Immature natural killer cell (primary cell): Measurements from ENCODE around the gene NF2. TPM values are rescaled to one million over a fixed set of nuclear protein-coding genes. Genes with fewer than 3 reads are reported as not detected.

ENCODE experiments used
- DNase-seq, 3 donors: peaks; one replicate each; pipeline ENCODE4 v3.0.0; 2022; ENCODE audit warnings: mixed read lengths in 1 of 3
- H3K27ac Mint-ChIP-seq, 6 donors: one replicate each; pipeline ENCODE4 v1.8.0; 2020; ENCODE audit warnings: mixed read lengths in 6 of 6, mild to moderate bottlenecking in 5 of 6, inconsistent platforms in 4 of 6, moderate library complexity in 3 of 6
- H3K27me3 Mint-ChIP-seq, 3 donors: one replicate each; pipeline ENCODE4 v1.8.0; 2020 to 2021; ENCODE audit warnings: low read depth in 3 of 3, mild to moderate bottlenecking in 3 of 3, mixed read lengths in 3 of 3, moderate library complexity in 3 of 3, inconsistent platforms in 1 of 3
- H3K36me3 Mint-ChIP-seq, 3 donors: one replicate each; pipeline ENCODE4 v1.8.0; 2020; ENCODE audit warnings: mixed read lengths in 3 of 3, inconsistent platforms in 2 of 3, mild to moderate bottlenecking in 2 of 3
- H3K4me1 Mint-ChIP-seq, 2 donors: one replicate each; pipeline ENCODE4 v1.8.0; 2020; ENCODE audit warnings: inconsistent platforms in 2 of 2, mild to moderate bottlenecking in 2 of 2, mixed read lengths in 2 of 2, moderate library complexity in 1 of 2
- H3K4me3 Mint-ChIP-seq, 5 donors: one replicate each; pipeline ENCODE4 v1.8.0; 2020; ENCODE audit warnings: mild to moderate bottlenecking in 5 of 5, mixed read lengths in 5 of 5, inconsistent platforms in 3 of 5, moderate library complexity in 3 of 5
- H3K9me3 Mint-ChIP-seq, 6 donors: one replicate each; pipeline ENCODE4 v1.8.0; 2020; ENCODE audit warnings: mild to moderate bottlenecking in 6 of 6, mixed read lengths in 6 of 6, inconsistent platforms in 4 of 6, moderate library complexity in 3 of 6
- polyA plus RNA-seq, 3 donors: library from polyadenylated mRNA; unstranded; fragments of 300-500 nt; fragmentation: Illumina TruSeq; gene quantifications; one replicate each; pipeline ENCODE4 v1.2.3, GENCODE V29; 2021

Gene NF2
- polyA plus RNA-seq, 3 donors from 2014 or later: 12.9 to 34.1 (median 15.6) TPM

- no peak for DNase-seq
- Mint-ChIP-seq H3K36me3 (peaks cover 19 to 20% (median 20%) of the 10 kb centered on the region in 3 donors), H3K9me3 (no peaks in the 10 kb centered on the region), H3K4me3 (peak overlapping the region in 1 of 5 donors; percentile 18), H3K27me3 (no peaks in the 10 kb centered on the region), H3K4me1 (peaks cover 28 to 36% of the 10 kb centered on the region in 2 donors), H3K27ac (peak overlapping the region in 3 of 6 donors; percentile 45 to 80 (median 54))
These were observed 39.3 kb downstream of the NF2 start for GRCh38 chr22:29642694-29643093.

- no peak overlapping the region for H3K4me3 Mint-ChIP-seq
These were observed 44.7 kb downstream of the NF2 start for GRCh38 chr22:29647954-29648737.

GRCh38 chr22:29650370-29650769, 46.9 kb downstream of the NF2 start:
- H3K27ac Mint-ChIP-seq: peak overlapping the region in 1 of 6 donors; percentile 30
- peaks cover 3 to 19% (median 7%) of the 10 kb centered on the region in 3 donors for H3K36me3 Mint-ChIP-seq
- H3K27me3 Mint-ChIP-seq: no peaks in the 10 kb centered on the region
- H3K4me1 Mint-ChIP-seq: no peaks in the 10 kb centered on the region
- H3K9me3 Mint-ChIP-seq: no peaks in the 10 kb centered on the region
- DNase-seq: no peak
- no peak overlapping the region for H3K4me3 Mint-ChIP-seq

More at GRCh38 chr22:29647954-29648737, 44.7 kb downstream of the NF2 start:
- DNase-seq: no peak
- H3K4me1 Mint-ChIP-seq: no peaks in the 10 kb centered on the region
- H3K36me3 Mint-ChIP-seq: peaks cover 4 to 13% (median 11%) of the 10 kb centered on the region in 3 donors
- peak overlapping the region in 2 of 6 donors; percentile 18 to 53 for H3K27ac Mint-ChIP-seq
- H3K9me3 Mint-ChIP-seq: no peaks in the 10 kb centered on the region
- H3K27me3 Mint-ChIP-seq: no peaks in the 10 kb centered on the region

GRCh38 chr22:29651652-29652051, 48.2 kb downstream of the NF2 start:
- Mint-ChIP-seq H3K36me3 (peaks cover under 1 to 22% (median 4%) of the 10 kb centered on the region in 3 donors), H3K4me3 (no peak overlapping the region), H3K27me3 (no peaks in the 10 kb centered on the region), H3K4me1 (no peaks in the 10 kb centered on the region), H3K27ac (peak overlapping the region in 1 of 6 donors; percentile 46), H3K9me3 (no peaks in the 10 kb centered on the region)
- no peak for DNase-seq

GRCh38 chr22:29654420-29654819, 51.0 kb downstream of the NF2 start:
- H3K27me3 Mint-ChIP-seq: no peaks in the 10 kb centered on the region
- DNase-seq: no peak

GRCh38 chr22:29654882-29655281, 51.4 kb downstream of the NF2 start:
- Mint-ChIP-seq H3K4me1 (peaks cover 7 to 11% of the 10 kb centered on the region in 2 donors), H3K36me3 (peaks cover 4 to 29% (median 10%) of the 10 kb centered on the region in 3 donors), H3K27ac (no peak overlapping the region), H3K27me3 (no peaks in the 10 kb centered on the region), H3K4me3 (no peak overlapping the region), H3K9me3 (no peaks in the 10 kb centered on the region)
- no peak for DNase-seq

More at GRCh38 chr22:29654420-29654819, 51.0 kb downstream of the NF2 start:
- H3K9me3 Mint-ChIP-seq: no peaks in the 10 kb centered on the region
- H3K4me3 Mint-ChIP-seq: no peak overlapping the region
- peaks cover 6 to 10% of the 10 kb centered on the region in 2 donors for H3K4me1 Mint-ChIP-seq
- peak overlapping the region in 1 of 6 donors; percentile 41 for H3K27ac Mint-ChIP-seq
- peaks cover 4 to 27% (median 10%) of the 10 kb centered on the region in 3 donors for H3K36me3 Mint-ChIP-seq

- H3K36me3 Mint-ChIP-seq: peaks cover 7 to 43% (median 18%) of the 10 kb centered on the region in 3 donors
- H3K4me1 Mint-ChIP-seq: peaks cover 9 to 18% of the 10 kb centered on the region in 2 donors
- H3K27ac Mint-ChIP-seq: no peak overlapping the region
- H3K27me3 Mint-ChIP-seq: no peaks in the 10 kb centered on the region
- DNase-seq: no peak
- no peak overlapping the region for H3K4me3 Mint-ChIP-seq
- no peaks in the 10 kb centered on the region for H3K9me3 Mint-ChIP-seq
These were observed 54.7 kb downstream of the NF2 start for GRCh38 chr22:29658176-29658575.

GRCh38 chr22:29660021-29660420, 56.6 kb downstream of the NF2 start:
- H3K9me3 Mint-ChIP-seq: no peaks in the 10 kb centered on the region
- peaks cover 16 to 49% (median 28%) of the 10 kb centered on the region in 3 donors for H3K36me3 Mint-ChIP-seq
- H3K27ac Mint-ChIP-seq: no peak overlapping the region

GRCh38 chr22:29661336-29661735, 57.9 kb downstream of the NF2 start:
- Mint-ChIP-seq H3K36me3 (peaks cover 20 to 48% (median 31%) of the 10 kb centered on the region in 3 donors), H3K4me1 (peaks cover 18 to 34% of the 10 kb centered on the region in 2 donors), H3K27ac (no peak overlapping the region), H3K27me3 (peaks cover 0 to 3% (median 0%) of the 10 kb centered on the region in 3 donors), H3K4me3 (no peak overlapping the region), H3K9me3 (no peaks in the 10 kb centered on the region)
- no peak for DNase-seq

More at GRCh38 chr22:29660021-29660420, 56.6 kb downstream of the NF2 start:
- no peak overlapping the region for H3K4me3 Mint-ChIP-seq
- DNase-seq: no peak
- H3K27me3 Mint-ChIP-seq: peaks cover 0 to 3% (median 0%) of the 10 kb centered on the region in 3 donors
- peaks cover 18 to 34% of the 10 kb centered on the region in 2 donors for H3K4me1 Mint-ChIP-seq

- Mint-ChIP-seq H3K4me3 (peak overlapping the region in 1 of 5 donors; percentile 31), H3K36me3 (peaks cover 27 to 46% (median 27%) of the 10 kb centered on the region in 3 donors), H3K27ac (no peak overlapping the region), H3K9me3 (no peaks in the 10 kb centered on the region), H3K27me3 (peaks cover 0 to 3% (median 0%) of the 10 kb centered on the region in 3 donors), H3K4me1 (peaks cover 18 to 34% of the 10 kb centered on the region in 2 donors)
- DNase-seq: peak in 1 of 3 donors; percentile 2
These were observed 59.9 kb downstream of the NF2 start for GRCh38 chr22:29663180-29663821.

- H3K36me3 Mint-ChIP-seq: peaks cover 36 to 46% (median 36%) of the 10 kb centered on the region in 3 donors
- H3K27ac Mint-ChIP-seq: no peak overlapping the region
- DNase-seq: no peak
- H3K27me3 Mint-ChIP-seq: peaks cover 0 to 3% (median 0%) of the 10 kb centered on the region in 3 donors
- H3K4me1 Mint-ChIP-seq: peaks cover 10 to 22% of the 10 kb centered on the region in 2 donors
- H3K9me3 Mint-ChIP-seq: no peaks in the 10 kb centered on the region
- no peak overlapping the region for H3K4me3 Mint-ChIP-seq
These were observed 62.1 kb downstream of the NF2 start for GRCh38 chr22:29665486-29665885.

- Mint-ChIP-seq H3K4me1 (peaks cover 6 to 10% of the 10 kb centered on the region in 2 donors), H3K36me3 (peaks cover 29 to 37% (median 32%) of the 10 kb centered on the region in 3 donors), H3K27me3 (peaks cover 0 to 3% (median 0%) of the 10 kb centered on the region in 3 donors), H3K4me3 (no peak overlapping the region), H3K9me3 (no peaks in the 10 kb centered on the region), H3K27ac (no peak overlapping the region)
- DNase-seq: no peak
These were observed 65.2 kb downstream of the NF2 start for GRCh38 chr22:29668673-29669072.

- Mint-ChIP-seq H3K27me3 (no peaks in the 10 kb centered on the region), H3K4me1 (no peaks in the 10 kb centered on the region), H3K27ac (no peak overlapping the region), H3K9me3 (no peaks in the 10 kb centered on the region), H3K36me3 (peaks cover 29 to 42% (median 32%) of the 10 kb centered on the region in 3 donors), H3K4me3 (no peak overlapping the region)
- DNase-seq: no peak
These were observed 67.2 kb downstream of the NF2 start for GRCh38 chr22:29670626-29671025.
